Measurements from ENCODE around the gene TP53RK. TPM values are rescaled to one million over a fixed set of nuclear protein-coding genes. Genes with fewer than 3 reads are reported as not detected.

Gene TP53RK
- total and polyA plus RNA-seq, 7 experiments from 2014 or later, result 4.4 to 27.7 (median 16.2) TPM

- no peaks in the 10 kb centered on the region for H3K36me3 ChIP-seq (ENCODE audit: control insufficient read depth in 2 of 3, insufficient read depth in 3 of 3, low read length in 3 of 3)
- ChIA-PET CTCF (no interaction called here), POLR2A (no interaction called here)
- DNase-seq (no peak), ATAC-seq (no peak)
- intact Hi-C loops (cut with micrococcal nuclease), result no loop called here
- no peak overlapping the region for H3K27ac ChIP-seq (ENCODE audit: low read depth, low read length)
- Mint-ChIP-seq H3K36me3 (peaks cover 0 to 4% (median 0%) of the 10 kb centered on the region in 5 donors), H3K4me3 (no peak overlapping the region), H3K27ac (no peak overlapping the region), H3K27me3 (peaks cover 30 to 74% (median 34%) of the 10 kb centered on the region in 5 donors), H3K4me1 (peaks cover 0 to 5% (median 0%) of the 10 kb centered on the region in 7 donors), H3K9me3 (peaks cover 0 to 10% (median 0%) of the 10 kb centered on the region in 11 donors)
- H3K4me3 ChIP-seq (ENCODE audit: low read length), result no peak overlapping the region
- H3K4me1 ChIP-seq (ENCODE audit: control insufficient read depth in 2 of 2, insufficient read depth in 2 of 2, low read length in 2 of 2), result no peaks in the 10 kb centered on the region
- H3K27me3 ChIP-seq (ENCODE audit: control insufficient read depth in 2 of 2, insufficient read depth in 2 of 2, low read length in 2 of 2), result peaks cover 0 to 2% of the 10 kb centered on the region in 2 donors
- no peaks in the 10 kb centered on the region for H3K9me3 ChIP-seq (ENCODE audit: control insufficient read depth in 2 of 3, low read length in 3 of 3)
Observed at GRCh38 chr20:46648903-46649649, 40.2 kb downstream of the TP53RK start.

GRCh38 chr20:46647469-46647868 lies 41.8 kb downstream of the TP53RK start:
- no peaks in the 10 kb centered on the region for H3K9me3 ChIP-seq (ENCODE audit: control insufficient read depth in 2 of 3, low read length in 3 of 3)
- H3K27ac ChIP-seq (ENCODE audit: low read depth, low read length), result no peak overlapping the region
- Mint-ChIP-seq H3K27me3 (peaks cover 18 to 60% (median 26%) of the 10 kb centered on the region in 5 donors), H3K36me3 (peaks cover 0 to 4% (median 0%) of the 10 kb centered on the region in 5 donors), H3K4me3 (no peak overlapping the region), H3K4me1 (peaks cover 0 to 5% (median 0%) of the 10 kb centered on the region in 7 donors), H3K27ac (no peak overlapping the region), H3K9me3 (peaks cover 0 to 10% (median 0%) of the 10 kb centered on the region in 11 donors)
- H3K27me3 ChIP-seq (ENCODE audit: control insufficient read depth in 2 of 2, insufficient read depth in 2 of 2, low read length in 2 of 2), result peaks cover 0 to 2% of the 10 kb centered on the region in 2 donors
- intact Hi-C loops (cut with micrococcal nuclease), result no loop called here
- H3K4me1 ChIP-seq (ENCODE audit: control insufficient read depth in 2 of 2, insufficient read depth in 2 of 2, low read length in 2 of 2), result no peaks in the 10 kb centered on the region
- no peak overlapping the region for H3K4me3 ChIP-seq (ENCODE audit: low read length)
- ATAC-seq (no peak), DNase-seq (no peak)
- no peaks in the 10 kb centered on the region for H3K36me3 ChIP-seq (ENCODE audit: control insufficient read depth in 2 of 3, insufficient read depth in 3 of 3, low read length in 3 of 3)
- ChIA-PET CTCF (interaction anchor here (0.6 kb wide), 1 partner anchor 94 kb away, joined by 3 read pairs; no protein-coding TSS in a partner anchor), POLR2A (no interaction called here)

- no peak for DNase-seq
- Histone ChIP-seq H3K36me3 (ENCODE audit: control insufficient read depth in 2 of 3, insufficient read depth in 3 of 3, low read length in 3 of 3) (no peaks in the 10 kb centered on the region), H3K4me3 (ENCODE audit: low read length) (no peak overlapping the region), H3K27me3 (ENCODE audit: control insufficient read depth in 2 of 2, insufficient read depth in 2 of 2, low read length in 2 of 2) (peaks cover 0 to 2% of the 10 kb centered on the region in 2 donors), H3K4me1 (ENCODE audit: control insufficient read depth in 2 of 2, insufficient read depth in 2 of 2, low read length in 2 of 2) (no peaks in the 10 kb centered on the region), H3K27ac (ENCODE audit: low read depth, low read length) (no peak overlapping the region), H3K9me3 (ENCODE audit: control insufficient read depth in 2 of 3, low read length in 3 of 3) (no peaks in the 10 kb centered on the region)
- POLR2A ChIA-PET, result no interaction called here
- no peak overlapping the region for H3K4me3 Mint-ChIP-seq
- H3K4me1 Mint-ChIP-seq, result peaks cover 0 to 5% (median 0%) of the 10 kb centered on the region in 7 donors
- no peak for ATAC-seq
- peaks cover 0 to 4% (median 0%) of the 10 kb centered on the region in 5 donors for H3K36me3 Mint-ChIP-seq
- H3K9me3 Mint-ChIP-seq, result peaks cover 0 to 8% (median 0%) of the 10 kb centered on the region in 11 donors
- CTCF ChIA-PET, result no interaction called here
- no peak overlapping the region for H3K27ac Mint-ChIP-seq
- H3K27me3 Mint-ChIP-seq, result peaks cover 14 to 54% (median 25%) of the 10 kb centered on the region in 5 donors
- intact Hi-C loops (cut with micrococcal nuclease), result no loop called here
Observed at GRCh38 chr20:46646659-46647380, 42.4 kb downstream of the TP53RK start.

- H3K4me3 Mint-ChIP-seq, result no peak overlapping the region
- peaks cover 0 to 5% (median 0%) of the 10 kb centered on the region in 7 donors for H3K4me1 Mint-ChIP-seq
- H3K27me3 Mint-ChIP-seq, result peaks cover 15 to 53% (median 23%) of the 10 kb centered on the region in 5 donors
- peaks cover 0 to 6% (median 0%) of the 10 kb centered on the region in 11 donors for H3K9me3 Mint-ChIP-seq
- H3K27ac Mint-ChIP-seq, result no peak overlapping the region
- Histone ChIP-seq H3K36me3 (ENCODE audit: control insufficient read depth in 2 of 3, insufficient read depth in 3 of 3, low read length in 3 of 3) (no peaks in the 10 kb centered on the region), H3K4me1 (ENCODE audit: control insufficient read depth in 2 of 2, insufficient read depth in 2 of 2, low read length in 2 of 2) (no peaks in the 10 kb centered on the region), H3K27ac (ENCODE audit: low read depth, low read length) (no peak overlapping the region), H3K27me3 (ENCODE audit: control insufficient read depth in 2 of 2, insufficient read depth in 2 of 2, low read length in 2 of 2) (peaks cover 0 to 2% of the 10 kb centered on the region in 2 donors), H3K9me3 (ENCODE audit: control insufficient read depth in 2 of 3, low read length in 3 of 3) (no peaks in the 10 kb centered on the region), H3K4me3 (ENCODE audit: low read length) (no peak overlapping the region)
- DNase-seq (no peak), ATAC-seq (no peak)
- intact Hi-C loops (cut with micrococcal nuclease), result no loop called here
- ChIA-PET CTCF (no interaction called here), POLR2A (no interaction called here)
- peaks cover 0 to 4% (median 0%) of the 10 kb centered on the region in 5 donors for H3K36me3 Mint-ChIP-seq
Observed at GRCh38 chr20:46646122-46646521, 43.1 kb downstream of the TP53RK start.

- H3K4me1 Mint-ChIP-seq, result no peaks in the 10 kb centered on the region
Observed at GRCh38 chr20:46644733-46645132, 44.5 kb downstream of the TP53RK start.

GRCh38 chr20:46644160-46644559 lies 45.1 kb downstream of the TP53RK start:
- ChIA-PET CTCF (no interaction called here), POLR2A (no interaction called here)
- Histone ChIP-seq H3K36me3 (ENCODE audit: control insufficient read depth in 2 of 3, insufficient read depth in 3 of 3, low read length in 3 of 3) (no peaks in the 10 kb centered on the region), H3K27me3 (ENCODE audit: control insufficient read depth in 2 of 2, insufficient read depth in 2 of 2, low read length in 2 of 2) (no peaks in the 10 kb centered on the region), H3K27ac (ENCODE audit: low read depth, low read length) (no peak overlapping the region), H3K4me1 (ENCODE audit: control insufficient read depth in 2 of 2, insufficient read depth in 2 of 2, low read length in 2 of 2) (no peaks in the 10 kb centered on the region), H3K4me3 (ENCODE audit: low read length) (no peak overlapping the region), H3K9me3 (ENCODE audit: control insufficient read depth in 2 of 3, low read length in 3 of 3) (no peaks in the 10 kb centered on the region)
- intact Hi-C loops (cut with micrococcal nuclease), result no loop called here
- peaks cover 3 to 33% (median 10%) of the 10 kb centered on the region in 5 donors for H3K27me3 Mint-ChIP-seq
- H3K4me1 Mint-ChIP-seq, result no peaks in the 10 kb centered on the region
- H3K36me3 Mint-ChIP-seq, result no peaks in the 10 kb centered on the region
- ATAC-seq (no peak), DNase-seq (no peak)
- H3K9me3 Mint-ChIP-seq, result no peaks in the 10 kb centered on the region
- no peak overlapping the region for H3K27ac Mint-ChIP-seq
- H3K4me3 Mint-ChIP-seq, result no peak overlapping the region

More at GRCh38 chr20:46644733-46645132, 44.5 kb downstream of the TP53RK start:
- DNase-seq (no peak), ATAC-seq (no peak)
- Histone ChIP-seq H3K27me3 (ENCODE audit: control insufficient read depth in 2 of 2, insufficient read depth in 2 of 2, low read length in 2 of 2) (no peaks in the 10 kb centered on the region), H3K27ac (ENCODE audit: low read depth, low read length) (no peak overlapping the region), H3K4me3 (ENCODE audit: low read length) (no peak overlapping the region), H3K9me3 (ENCODE audit: control insufficient read depth in 2 of 3, low read length in 3 of 3) (no peaks in the 10 kb centered on the region), H3K36me3 (ENCODE audit: control insufficient read depth in 2 of 3, insufficient read depth in 3 of 3, low read length in 3 of 3) (no peaks in the 10 kb centered on the region), H3K4me1 (ENCODE audit: control insufficient read depth in 2 of 2, insufficient read depth in 2 of 2, low read length in 2 of 2) (no peaks in the 10 kb centered on the region)
- Mint-ChIP-seq H3K36me3 (no peaks in the 10 kb centered on the region), H3K9me3 (no peaks in the 10 kb centered on the region), H3K4me3 (no peak overlapping the region), H3K27me3 (peaks cover 5 to 39% (median 10%) of the 10 kb centered on the region in 5 donors), H3K27ac (no peak overlapping the region)
- intact Hi-C loops (cut with micrococcal nuclease), result no loop called here
- ChIA-PET CTCF (no interaction called here), POLR2A (no interaction called here)
